Activated effector memory CD4-positive, alpha-beta T cell treated with anti-CD3 and anti-CD28 coated beads, Interleukin-2, amount 50 U/mL, for 16 hours (primary cell): ENCODE data around the gene RASGEF1C.
"Not testable (repeated sequence)": the region's sequence is repeated elsewhere in the genome, so short reads cannot be mapped to it uniquely, and the experiment has no call there.

ENCODE experiments used
- DNase-seq: peaks from one replicate; pipeline ENCODE4 v3.0.0-alpha.2; 2020

The RASGEF1C gene

DNA sequence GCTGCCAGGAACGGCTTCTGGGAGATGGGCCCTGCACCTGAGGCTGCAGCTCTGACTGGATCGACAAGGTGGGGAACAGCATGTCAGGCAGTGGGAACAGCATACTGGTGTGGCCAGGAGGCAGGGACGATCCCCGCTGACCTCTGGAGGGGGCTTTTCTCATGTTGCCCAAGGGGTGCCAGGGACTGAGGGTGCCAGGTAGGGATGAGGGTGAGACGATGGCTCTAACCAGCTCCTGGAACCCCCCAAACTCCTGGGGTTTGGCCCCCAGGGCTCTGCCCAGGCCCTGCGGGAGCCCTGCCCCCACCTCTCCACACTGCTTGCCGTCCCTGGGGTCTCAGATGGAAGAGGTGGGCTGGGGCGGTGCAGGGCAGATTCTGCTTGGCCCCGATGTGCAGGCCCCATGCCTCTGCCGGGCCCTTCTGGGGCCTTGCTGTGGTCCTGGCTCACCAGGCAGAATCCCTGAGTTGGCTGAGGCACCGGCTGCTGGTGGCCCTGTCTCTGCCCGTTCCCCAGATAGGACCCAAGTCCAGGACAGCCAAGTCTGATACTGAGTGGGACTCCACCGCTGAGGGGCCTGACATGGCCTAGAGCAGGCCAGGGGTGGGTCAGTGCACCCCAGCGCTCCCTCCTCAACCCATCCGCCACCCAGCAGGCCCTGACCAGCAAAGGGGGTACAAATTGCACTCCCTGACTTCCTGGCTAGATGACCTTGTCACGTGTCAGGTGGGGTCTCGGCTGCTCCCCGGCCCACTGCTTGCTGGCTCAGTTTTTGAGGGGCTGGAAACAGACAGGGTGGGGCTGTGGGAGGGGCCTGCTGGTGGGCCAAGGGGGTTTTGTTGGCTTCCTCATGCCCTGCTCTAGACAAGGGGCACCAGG, 109.0 kb downstream of the RASGEF1C start:
- no peak for DNase-seq

DNA sequence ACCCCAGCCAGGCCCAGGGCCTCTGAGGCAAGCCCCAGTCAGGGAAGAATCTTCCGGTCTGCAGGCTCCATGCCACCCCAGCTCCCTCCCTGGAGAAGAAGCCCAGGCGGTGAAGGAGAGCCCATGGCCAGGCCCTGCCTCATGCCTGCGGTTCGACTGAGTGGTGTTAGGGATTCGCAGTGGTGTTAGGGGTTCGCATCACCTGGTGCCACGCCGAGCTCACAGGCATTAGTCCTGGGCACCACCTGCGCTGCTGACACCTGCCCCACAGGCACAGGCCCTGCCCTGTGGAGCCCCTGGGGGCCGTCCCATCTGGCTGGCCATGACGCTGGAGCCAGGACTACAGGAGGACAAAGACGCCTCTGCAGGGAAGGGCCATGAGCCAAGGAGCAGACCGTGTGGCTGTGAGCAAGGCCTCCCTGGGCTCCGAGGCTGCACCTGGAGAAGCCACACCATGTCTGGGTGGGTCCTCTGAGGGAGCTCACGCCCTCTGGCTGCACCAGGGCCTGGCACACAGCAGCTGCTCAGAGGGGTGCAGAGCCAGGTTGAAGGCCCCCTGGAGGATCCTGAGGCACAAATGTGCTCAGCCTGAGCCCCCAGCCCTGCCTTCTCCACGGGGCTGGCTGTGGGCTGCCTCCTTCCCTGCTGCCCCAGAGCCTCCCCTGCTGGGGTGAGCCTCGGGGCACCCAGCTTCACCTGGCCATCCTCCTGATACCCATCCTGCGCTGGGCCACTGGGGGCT, 109.8 kb downstream of the RASGEF1C start:
- DNase-seq = no peak

DNA sequence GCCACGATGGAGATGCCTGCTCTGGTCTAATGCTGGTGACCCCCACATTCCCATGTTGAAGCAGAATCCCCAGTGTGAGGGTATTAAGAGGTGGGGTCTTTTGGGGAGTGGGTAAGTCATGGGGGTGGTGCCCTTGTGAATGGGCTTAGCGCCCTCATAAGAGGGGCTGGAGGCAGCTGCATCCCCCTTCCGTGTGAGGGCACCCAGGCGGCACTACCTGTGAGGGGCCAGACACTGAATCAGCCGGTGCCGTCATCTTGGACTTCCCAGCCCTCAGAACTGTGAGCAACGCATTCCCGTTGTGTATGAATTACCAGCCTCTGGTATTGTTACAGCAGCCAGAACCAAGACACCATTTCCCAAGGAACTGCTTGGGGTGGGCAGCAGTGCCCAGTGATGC, 110.5 kb downstream of the RASGEF1C start:
- no peak for DNase-seq

DNA sequence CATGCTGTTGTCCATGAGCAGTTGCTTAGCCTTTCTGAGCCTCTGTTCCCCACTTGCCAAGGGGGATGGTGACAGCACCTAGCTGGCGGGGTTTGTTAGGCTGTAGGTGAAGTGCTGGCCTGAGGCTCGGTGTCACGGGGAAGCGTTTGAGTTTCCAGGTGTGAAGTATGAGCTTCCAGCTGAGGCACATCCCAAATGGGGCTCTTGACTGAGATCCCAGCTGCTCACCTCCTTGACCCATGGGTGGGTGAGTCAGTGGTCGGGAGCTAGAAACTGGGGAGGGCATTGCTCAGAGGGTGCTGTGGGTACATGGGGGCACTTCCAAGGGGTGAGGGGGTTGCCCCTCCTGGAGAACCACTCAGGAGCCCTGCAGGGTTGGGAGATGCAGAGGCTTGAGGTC, 111.1 kb downstream of the RASGEF1C start:
- DNase-seq = no peak

DNA sequence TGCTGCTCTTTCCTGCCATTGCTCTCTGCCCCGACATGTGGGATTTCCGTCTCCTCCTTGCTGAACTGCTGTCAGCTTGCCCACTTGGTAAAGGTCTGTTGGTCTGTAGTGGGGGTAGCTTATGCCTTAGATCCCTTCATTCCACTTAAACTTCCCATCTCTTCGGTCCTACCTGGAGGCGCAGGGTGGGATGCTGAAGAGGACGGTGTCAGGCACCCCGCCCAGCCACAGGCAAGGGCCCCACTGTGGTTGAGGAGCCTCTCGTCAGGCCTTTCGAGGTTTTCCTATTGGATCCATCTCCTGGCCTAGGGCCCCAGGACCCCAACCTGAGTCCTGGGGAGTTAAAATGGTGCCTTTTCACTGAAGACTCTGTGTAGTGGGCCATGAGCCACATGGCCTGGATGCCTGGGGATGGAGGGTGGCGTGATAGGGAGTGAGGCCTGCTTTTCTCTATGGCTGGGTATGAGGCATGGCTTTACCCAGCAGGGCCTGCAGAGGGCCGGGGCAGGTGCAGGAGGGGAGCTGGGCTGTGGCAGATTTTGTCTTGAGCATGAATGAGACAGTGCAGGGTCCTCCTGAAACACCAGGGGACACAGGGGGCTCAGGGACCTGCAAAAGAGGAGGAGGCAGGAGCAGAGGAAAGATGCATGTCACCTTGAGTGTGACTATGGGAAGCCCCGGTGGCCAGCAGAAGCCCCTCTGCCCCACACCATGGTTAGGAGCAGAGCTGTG, 111.7 kb downstream of the RASGEF1C start:
- no peak for DNase-seq

DNA sequence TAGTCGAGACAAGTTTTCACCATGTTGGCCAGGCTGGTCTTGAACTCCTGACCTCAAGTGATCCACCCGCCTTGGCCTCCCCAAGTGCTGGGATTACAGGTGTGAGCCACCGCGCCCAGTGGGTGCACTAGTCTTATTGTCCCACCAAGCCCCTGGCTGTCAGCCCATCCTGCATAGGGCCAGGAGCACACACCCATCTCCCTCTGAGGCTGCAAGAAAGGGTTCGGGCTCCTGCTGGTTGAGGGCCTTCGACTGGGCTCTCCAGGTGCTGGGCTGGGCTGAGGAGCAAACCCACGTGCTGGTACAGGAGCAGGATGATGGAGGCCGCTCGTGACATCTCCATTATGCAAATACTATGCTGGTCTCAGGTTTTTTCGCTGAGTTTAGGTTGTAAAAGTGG, 112.4 kb downstream of the RASGEF1C start:
- DNase-seq = no peak

DNA sequence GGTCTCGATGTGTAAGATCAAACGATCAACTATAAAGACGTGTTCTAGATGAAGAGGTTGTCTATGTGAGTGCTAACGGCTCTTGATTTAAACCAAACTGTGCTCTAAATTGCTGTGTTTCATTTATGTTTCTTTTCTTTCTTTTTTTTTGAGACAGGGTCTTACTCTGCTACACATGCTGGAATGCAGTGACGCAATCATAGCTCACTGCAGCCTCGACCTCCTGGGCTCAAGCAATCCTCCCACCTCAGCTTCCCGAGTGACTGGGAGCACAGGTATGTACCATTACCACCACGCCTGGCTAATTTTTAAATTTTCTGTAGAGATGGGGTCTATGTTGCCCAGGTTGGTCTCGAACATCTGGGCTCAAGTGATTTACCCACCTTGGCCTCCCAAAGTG, 113.5 kb downstream of the RASGEF1C start:
- no peak for DNase-seq

DNA sequence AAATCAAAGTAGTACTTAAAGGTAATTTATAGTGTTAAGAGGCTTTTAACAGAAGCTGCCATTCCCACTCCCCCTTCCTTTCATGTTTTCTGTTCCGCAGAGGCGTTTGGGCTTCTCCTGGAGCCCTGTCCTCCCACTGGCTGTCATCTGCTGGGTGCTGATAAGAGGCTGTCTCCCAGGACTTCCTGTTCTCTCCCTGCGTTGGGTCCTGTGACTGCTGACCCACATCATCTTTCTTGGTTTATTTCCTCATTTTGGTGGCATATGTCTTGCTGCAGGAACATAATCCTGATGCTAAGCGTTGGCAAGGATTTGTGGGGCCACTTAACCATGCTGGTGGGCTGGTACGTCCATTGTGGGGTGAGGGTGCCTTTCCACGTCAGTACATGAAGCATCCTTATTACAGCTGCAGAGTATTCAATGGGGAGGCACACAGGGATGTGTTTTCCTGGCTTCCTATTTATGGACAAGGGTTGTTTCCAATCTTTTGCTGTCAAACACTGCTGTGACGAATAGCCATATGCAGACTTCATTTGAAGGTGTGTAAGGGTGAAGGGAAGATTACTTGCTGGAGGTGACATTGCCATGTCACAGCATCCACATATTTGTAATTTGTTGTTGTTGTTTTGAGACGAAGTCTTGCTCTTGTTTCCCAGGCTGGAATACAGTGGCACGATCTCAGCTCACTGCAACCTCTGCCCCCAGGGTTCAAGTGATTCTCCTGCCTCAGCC, 115.2 kb downstream of the RASGEF1C start:
- no peak for DNase-seq

DNA sequence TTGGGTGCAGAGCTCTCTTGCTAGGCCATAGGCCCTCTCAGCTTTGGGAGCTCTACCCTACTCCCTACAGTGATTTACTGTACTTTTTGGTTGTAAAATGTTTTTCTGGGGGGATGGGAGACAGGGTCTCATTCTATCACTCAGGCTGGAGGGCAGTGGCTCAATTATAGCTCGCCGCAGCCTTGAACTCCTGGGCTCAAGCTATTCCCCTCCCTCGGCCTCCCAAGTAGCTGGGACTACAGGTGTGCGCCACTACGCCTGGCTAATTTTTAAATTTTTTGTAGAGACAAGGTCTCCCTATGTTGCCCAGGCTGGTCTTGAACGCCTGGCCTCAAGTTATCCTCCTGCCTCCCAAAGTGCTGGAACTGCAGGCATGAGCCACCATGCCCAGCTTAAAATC, 115.8 kb downstream of the RASGEF1C start:
- no peak for DNase-seq

DNA sequence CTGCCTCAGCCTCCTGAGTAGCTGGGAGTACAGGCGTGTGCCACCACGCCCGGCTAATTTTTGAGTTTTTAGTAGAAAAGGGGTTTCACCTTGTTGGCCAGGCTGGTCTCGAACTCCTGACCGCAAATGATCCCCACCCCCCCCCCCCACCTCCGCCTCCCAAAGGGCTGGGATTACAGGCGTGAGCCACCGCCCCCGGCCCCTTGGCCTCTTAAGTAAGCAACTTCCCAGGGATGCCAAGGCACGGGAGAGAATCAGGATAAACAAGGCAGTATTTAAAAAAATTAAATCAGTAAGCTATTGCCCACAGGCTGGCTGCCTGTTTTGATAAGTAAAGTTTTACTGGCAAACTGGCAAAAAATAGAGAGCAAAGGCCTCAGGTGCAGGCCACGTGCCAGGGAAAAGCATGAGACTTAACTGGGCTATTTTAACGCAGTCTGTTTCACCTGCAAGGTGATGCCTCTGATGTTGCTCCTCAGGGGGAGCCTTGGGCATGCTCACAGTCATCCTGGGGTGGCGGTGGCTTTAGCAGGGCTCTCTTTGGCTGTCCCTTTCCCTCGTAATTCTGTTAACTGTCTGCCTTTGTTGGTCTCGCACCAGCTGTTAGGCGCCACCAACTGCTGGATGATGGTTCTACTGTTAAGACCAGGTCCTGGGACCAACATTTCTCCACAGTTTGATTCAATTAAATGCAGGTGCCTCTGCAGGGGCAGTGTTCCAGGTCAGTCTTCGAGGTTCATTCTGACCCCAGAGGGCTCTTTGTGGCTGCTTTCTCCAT, 118.1 kb downstream of the RASGEF1C start:
- no peak for DNase-seq

DNA sequence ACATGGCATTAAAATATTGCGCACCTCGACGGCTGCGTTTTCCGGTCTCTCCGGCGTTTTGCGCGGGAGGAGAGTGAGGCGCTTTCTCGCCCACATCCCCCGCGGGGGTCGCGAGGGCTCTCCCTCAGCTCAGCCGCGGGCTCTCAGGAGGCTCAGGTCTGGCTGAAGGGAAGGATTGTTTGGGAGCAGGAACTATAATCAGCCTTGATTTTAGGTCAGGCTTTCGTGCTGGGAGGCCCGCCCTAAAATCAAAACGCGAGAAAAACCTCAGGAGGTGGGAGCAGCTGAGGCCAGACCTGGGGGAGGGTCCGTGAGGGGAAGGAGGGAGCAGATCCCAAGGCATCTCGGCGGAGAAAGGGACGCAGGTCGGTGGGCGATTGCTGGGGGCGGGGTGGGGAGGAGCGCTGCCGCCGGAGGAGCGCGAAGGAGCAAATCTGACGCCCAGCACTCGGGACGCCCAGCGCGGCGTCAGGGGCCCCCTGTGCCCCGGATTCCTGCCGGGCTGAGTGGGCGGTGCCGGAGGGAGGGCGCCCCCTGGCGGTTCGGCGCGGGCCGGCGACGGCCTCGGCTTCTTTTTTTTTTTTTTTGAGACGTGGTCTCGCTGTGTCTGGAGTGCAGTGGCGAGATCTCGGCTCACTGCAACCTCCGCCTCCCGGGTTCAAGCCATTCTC, 118.8 kb downstream of the RASGEF1C start:
- DNase-seq = peak; percentile 91

DNA sequence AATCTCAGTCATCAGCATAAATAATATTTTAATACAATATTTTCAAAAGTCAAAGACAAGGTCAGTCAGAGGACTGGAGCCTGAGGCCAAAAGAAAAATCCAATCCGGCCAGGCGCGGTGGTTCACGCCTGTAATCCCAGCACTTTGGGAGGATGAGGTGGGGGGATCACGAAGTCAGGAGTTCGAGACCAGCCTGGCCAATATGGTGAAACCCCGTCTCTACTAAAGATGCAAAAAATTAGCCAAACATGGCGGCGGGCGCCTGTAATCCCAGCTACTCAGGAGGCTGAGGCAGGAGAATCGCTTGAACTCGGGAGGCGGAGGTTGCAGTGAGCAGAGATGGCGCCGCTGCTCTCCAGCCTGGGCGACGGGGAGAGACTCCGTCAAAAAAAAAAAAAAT, 119.4 kb downstream of the RASGEF1C start:
- not testable (repeated sequence) for DNase-seq

DNA sequence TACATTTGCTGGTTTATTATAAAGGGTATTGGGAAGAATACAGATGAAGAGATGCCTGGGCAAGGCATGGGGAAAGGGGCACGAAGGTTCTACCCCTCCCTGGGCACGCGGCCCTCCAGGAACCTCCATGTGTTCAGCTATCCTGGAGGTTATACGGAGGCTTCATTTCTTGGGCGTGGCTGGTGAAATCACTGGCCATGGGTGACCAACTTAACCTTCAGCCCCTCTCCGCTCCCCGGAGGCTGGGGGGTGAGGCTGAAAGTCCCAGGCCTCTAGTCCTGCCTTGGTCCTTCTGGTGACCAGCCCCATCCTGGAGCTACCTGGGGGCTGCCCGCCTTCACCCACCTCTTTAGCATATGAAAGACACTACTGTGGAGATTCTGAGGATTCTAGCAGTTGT, 120.5 kb downstream of the RASGEF1C start:
- no peak for DNase-seq

DNA sequence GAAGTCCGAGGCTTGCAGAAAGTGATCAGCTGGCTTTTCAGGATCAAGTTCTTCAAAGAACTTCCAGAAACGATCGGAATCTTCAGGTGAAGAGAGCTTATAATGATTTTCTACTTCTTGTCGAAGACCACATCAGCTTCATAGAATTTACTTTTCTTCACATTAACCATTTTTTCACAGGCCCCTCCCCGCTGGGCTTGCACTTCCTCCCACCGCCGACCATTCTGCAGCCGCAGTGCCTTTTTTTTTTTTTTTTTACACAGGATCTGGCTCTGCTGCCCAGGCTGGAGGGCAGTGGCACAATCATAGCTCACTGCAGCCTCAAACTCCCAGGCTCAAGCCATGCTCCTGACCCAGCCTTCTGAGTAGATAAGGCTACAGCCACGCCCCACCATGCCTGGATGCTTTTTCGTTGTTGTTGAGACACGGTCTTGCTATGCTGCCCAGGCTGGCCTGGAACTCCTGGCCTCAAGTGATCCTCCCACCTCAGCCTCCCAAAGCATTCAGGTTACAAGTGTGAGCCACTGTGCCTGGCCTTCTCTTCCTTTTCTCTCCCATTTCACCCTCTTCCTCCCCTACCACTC, 122.1 kb downstream of the RASGEF1C start:
- no peak for DNase-seq

DNA sequence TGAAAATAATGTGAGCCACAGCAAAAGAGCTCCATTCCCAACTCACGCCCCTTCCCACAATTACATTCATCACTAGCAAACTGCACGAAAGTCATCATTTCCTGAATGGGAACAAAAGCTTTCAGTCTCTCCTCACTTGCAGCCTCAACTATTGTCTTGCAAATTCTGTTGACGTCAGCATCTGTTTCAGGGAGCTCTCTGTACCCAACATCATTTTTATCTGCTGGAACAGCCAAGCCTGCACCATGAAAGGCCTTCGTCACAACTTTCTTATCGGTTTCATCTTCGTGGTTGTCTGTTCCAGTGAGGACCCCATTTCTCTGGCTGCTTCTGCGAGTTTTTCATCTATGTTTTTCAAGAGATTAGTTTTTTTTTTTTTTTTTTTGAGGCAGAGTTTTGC, 123.2 kb downstream of the RASGEF1C start:
- no peak for DNase-seq

DNA sequence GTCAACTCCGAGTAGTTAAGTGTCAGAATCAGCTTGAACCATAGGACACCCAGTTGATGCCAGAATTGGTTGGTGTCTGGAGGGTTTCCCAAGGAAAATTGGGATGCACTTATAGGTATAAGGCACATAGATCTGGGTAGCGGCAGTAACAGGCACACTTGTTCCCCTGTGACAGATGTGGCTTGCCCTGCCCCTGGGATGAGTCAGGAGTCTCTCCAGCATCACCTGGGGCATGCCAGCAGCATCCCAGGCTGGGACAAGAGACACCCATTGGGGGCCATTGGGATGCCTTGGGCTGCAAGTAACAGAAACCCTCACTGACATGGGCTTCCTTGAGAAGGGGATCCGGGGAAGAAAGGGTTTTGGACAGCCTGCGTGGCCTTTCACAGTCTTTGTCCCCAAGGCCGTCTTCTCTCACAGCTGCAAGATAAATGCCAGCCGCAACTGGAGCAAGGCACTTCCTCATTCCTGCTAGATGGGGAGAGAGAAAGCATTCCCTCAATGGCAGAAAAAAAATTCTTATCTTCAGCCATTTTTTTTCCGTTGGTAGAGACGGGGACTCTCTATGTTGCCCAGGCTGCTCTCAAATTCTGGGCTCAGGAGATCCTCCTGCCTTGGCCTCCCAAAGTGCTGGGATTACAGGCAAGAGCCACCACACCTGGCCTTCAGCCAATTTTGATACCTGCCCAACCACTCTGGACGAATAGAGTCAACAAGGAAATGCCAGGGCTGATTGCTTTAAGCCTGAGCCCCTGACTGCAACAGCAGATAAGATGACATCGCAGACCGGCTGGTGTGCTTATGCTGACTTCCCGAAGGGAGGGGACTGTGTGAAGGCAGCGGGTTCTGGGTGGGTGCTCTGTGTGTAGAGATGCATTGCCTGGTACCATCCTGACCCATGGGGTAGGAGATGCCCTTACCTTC, 124.1 kb downstream of the RASGEF1C start:
- no peak for DNase-seq

DNA sequence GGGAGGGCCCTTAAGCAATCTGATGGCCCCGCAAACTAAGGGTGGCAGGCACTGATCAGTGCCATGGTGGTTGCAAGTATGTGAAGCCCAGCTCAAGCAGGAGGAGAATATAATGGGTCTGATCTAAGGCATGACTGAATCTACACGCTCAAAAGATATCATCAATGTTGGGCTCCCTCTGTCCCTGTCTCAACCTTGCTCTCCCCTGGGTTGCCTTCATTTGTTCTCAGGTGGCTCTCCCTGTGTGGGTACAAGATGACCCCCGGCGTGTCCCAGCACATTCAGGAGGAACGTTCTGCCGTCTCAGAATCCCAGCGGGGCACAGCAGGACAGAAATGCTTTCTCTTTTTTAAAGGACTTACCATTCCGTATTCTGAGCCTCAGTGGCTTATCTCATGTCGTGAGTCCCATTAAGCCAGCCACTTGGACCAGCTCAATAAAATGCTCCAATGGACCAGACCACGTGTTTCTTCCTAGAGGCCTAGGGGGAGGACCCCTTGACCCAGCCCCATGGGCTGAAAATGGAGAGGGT, 125.4 kb downstream of the RASGEF1C start:
- no peak for DNase-seq

DNA sequence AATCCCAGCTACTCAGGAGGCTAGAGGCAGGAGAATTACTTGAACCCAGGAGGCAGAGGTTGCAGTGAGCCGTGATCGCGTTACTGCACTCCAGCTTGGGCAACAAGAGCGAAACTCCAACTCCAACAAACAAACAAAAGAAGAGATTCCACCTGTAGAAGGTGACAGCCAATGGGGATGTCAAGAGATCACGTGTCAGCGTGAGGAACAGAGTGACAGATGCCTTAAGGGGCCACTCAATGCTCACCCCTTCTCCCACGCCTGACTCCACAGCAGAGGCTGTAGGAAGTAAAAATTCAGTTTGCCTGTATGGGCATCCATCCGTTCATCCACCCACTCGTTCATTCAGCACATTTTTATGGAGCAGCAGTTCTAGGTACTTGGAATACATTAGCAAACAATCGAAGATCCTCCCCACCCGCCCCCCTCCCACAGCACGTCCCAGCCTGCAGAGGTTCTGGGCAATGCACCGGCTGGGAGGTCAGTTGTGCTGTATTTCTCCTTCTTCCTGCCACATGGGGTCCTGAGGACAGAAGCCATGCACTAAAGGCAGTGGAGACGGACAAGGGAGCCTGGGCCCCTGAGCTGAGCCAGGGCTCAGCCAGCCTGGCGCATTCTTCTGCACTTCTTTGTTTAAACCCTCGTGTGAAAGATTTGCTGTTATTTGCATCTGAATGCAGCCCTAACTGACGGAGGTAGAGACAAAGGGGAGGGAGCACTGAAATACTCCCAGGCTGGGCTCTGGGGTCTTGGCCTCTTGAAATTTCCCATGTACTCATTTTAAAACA, 126.2 kb downstream of the RASGEF1C start:
- no peak for DNase-seq

DNA sequence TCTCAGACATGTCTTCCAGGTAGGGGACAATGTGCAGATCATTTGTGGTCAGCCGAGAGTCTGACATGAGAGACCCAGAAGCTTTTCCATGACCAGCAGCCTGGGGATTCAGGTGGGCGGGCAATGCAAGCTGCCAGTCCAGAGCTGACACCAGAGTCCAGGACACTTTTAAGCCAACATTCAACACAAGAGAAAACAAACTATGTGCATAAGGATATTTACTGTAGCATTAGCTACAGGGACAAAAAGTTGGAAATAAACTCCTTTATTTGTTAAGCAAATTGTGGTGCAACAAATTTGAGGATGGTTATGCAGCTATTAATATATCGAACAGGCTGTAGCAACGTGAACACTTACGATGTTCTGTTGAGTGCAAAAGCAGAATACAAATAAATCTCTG, 127.5 kb downstream of the RASGEF1C start:
- no peak for DNase-seq
